Measurements from ENCODE around the gene DAZL. TPM values are rescaled to one million over a fixed set of nuclear protein-coding genes. Genes with fewer than 3 reads are reported as not detected.

DAZL gene
- total and polyA plus RNA-seq, 2 donors (not counting 1 experiment from before 2014, with no cell fraction given) = 0.34 TPM; not detected in 1

DNA sequence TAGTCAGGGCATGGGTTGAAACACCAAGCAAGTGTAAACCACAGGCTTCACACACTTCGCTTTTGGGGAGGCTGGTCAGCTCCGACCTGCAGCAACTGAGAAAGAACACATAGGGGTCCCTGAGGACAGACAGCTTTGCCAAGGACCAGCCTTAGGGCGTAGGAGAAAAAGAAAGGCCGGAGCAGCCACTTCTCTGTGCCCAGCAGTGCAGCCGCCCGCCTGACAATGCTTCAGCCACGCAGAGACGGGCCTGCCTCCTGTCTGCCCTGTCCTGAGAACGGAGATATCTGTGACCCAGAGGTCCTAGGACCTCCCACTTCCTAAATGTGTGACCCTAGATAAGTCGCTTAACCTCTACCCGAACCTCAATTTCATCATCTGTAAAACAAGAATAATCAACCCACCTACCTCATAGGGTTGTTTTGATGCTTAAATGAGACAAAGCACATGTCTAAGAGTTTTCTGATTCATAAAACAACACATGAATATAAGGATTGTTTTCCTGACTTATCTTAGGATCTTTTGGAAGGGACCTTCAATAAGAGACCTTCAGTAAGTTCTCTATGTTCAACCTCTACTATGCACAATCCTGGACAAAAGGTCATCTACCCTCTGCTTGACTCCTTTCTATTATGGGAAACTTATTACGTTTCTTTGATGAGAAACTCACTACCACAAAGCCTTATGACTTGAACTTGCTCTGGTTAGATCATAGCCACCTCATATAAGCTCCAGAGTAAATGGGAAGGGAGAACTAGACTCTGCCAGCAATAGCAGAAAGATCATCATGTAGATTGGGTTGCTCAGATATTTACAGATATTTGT is 58.8 kb downstream of the DAZL start:
- Histone ChIP-seq H3K4me3 (replicated peaks in 1 of 4; ENCODE audit: control extremely low read depth in 1 of 4, insufficient read depth in 1 of 4, low read depth in 3 of 4, low read length in 4 of 4) (no peak overlapping the region), H3K9ac (ENCODE audit: insufficient read depth, low read length) (no peak overlapping the region), H3K4me1 (ENCODE audit: control insufficient read depth, extremely low read depth, insufficient read depth, low read length) (no peaks in the 10 kb centered on the region), H3K79me2 (ENCODE audit: control insufficient read depth, insufficient read depth, low read length) (no peaks in the 10 kb centered on the region), H4K20me1 (ENCODE audit: control insufficient read depth, extremely low read depth, insufficient read depth, low read length) (no peaks in the 10 kb centered on the region), H3K27ac (ENCODE audit: insufficient read depth, low read length) (no peak overlapping the region), H3K27me3 (ENCODE audit: control insufficient read depth, insufficient read depth, low read length) (peaks cover 8% of the 10 kb centered on the region), H3K9me3 (ENCODE audit: control insufficient read depth, insufficient read depth, low read depth, low read length) (no peaks in the 10 kb centered on the region), H2AFZ (ENCODE audit: low read length) (no peak overlapping the region), H3K4me2 (ENCODE audit: extremely low read depth, insufficient read depth, low read length) (no peak overlapping the region), H3K36me3 (ENCODE audit: control insufficient read depth, insufficient read depth, low read length) (no peaks in the 10 kb centered on the region)
- no peak for DNase-seq (ENCODE audit: low read depth in 2 of 2)
- no peak for TF ChIP-seq EZH2 (IDR thresholded peaks at IDR 0.05; ENCODE audit: low read length, missing control alignments)
- TF ChIP-seq, protein P1, sequence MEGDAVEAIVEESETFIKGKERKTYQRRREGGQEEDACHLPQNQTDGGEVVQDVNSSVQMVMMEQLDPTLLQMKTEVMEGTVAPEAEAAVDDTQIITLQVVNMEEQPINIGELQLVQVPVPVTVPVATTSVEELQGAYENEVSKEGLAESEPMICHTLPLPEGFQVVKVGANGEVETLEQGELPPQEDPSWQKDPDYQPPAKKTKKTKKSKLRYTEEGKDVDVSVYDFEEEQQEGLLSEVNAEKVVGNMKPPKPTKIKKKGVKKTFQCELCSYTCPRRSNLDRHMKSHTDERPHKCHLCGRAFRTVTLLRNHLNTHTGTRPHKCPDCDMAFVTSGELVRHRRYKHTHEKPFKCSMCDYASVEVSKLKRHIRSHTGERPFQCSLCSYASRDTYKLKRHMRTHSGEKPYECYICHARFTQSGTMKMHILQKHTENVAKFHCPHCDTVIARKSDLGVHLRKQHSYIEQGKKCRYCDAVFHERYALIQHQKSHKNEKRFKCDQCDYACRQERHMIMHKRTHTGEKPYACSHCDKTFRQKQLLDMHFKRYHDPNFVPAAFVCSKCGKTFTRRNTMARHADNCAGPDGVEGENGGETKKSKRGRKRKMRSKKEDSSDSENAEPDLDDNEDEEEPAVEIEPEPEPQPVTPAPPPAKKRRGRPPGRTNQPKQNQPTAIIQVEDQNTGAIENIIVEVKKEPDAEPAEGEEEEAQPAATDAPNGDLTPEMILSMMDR (conservative IDR thresholded peaks at IDR 0.05 in 1 of 2, IDR thresholded peaks at IDR 0.05 in 1 of 2; ENCODE audit: low read depth in 1 of 2, low read length in 2 of 2) = no peak

DNA sequence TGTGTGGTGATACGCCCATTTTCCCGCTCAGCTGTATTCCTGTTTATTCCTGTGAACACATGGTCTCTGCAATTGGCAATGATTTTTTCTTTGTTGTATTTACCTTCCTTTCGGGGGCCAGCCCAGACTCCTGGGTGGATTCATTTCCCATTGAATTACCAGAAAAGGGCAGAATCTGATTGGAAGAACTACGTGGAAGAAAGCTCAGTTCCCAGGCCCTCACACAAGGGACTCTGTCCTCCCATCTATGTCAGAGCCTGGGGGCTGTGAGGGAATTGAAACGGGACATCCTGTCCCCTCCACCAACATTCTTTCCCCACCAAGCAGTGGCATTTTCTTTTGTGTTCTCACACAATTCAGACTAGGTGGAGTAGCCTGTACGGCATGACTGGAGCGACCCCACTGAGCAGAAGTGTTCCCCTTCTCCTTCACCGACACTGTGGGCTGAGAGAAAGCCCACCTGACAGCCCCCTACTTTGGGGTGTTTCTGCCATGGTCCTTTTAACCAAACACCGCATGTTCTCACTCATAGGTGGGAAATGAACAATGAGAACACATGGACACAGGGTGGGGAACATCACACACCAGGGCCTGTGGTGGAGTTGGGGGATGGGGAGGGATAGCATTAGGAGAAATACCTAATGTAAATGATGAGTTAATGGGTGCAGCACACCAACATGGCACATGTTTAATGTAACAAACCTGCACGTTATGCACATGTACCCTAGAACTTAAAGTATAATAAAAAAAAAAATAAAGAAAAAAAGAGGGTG is 59.6 kb downstream of the DAZL start:
- Histone ChIP-seq H4K20me1 (ENCODE audit: control insufficient read depth, extremely low read depth, insufficient read depth, low read length) (no peaks in the 10 kb centered on the region), H3K79me2 (ENCODE audit: control insufficient read depth, insufficient read depth, low read length) (no peaks in the 10 kb centered on the region), H2AFZ (ENCODE audit: low read length) (no peak overlapping the region), H3K4me1 (ENCODE audit: control insufficient read depth, extremely low read depth, insufficient read depth, low read length) (no peaks in the 10 kb centered on the region), H3K36me3 (ENCODE audit: control insufficient read depth, insufficient read depth, low read length) (no peaks in the 10 kb centered on the region), H3K4me3 (replicated peaks in 1 of 4; ENCODE audit: control extremely low read depth in 1 of 4, insufficient read depth in 1 of 4, low read depth in 3 of 4, low read length in 4 of 4) (no peak overlapping the region), H3K9ac (ENCODE audit: insufficient read depth, low read length) (no peak overlapping the region), H3K4me2 (ENCODE audit: extremely low read depth, insufficient read depth, low read length) (no peak overlapping the region), H3K9me3 (ENCODE audit: control insufficient read depth, insufficient read depth, low read depth, low read length) (no peaks in the 10 kb centered on the region), H3K27me3 (ENCODE audit: control insufficient read depth, insufficient read depth, low read length) (peaks cover 8% of the 10 kb centered on the region), H3K27ac (ENCODE audit: insufficient read depth, low read length) (no peak overlapping the region)
- no peak for DNase-seq (ENCODE audit: low read depth in 2 of 2)
- TF ChIP-seq, protein P1 (conservative IDR thresholded peaks at IDR 0.05 in 1 of 2, IDR thresholded peaks at IDR 0.05 in 1 of 2; ENCODE audit: low read depth in 1 of 2, low read length in 2 of 2) = no peak
- TF ChIP-seq EZH2 (IDR thresholded peaks at IDR 0.05; ENCODE audit: low read length, missing control alignments) = no peak

DNA sequence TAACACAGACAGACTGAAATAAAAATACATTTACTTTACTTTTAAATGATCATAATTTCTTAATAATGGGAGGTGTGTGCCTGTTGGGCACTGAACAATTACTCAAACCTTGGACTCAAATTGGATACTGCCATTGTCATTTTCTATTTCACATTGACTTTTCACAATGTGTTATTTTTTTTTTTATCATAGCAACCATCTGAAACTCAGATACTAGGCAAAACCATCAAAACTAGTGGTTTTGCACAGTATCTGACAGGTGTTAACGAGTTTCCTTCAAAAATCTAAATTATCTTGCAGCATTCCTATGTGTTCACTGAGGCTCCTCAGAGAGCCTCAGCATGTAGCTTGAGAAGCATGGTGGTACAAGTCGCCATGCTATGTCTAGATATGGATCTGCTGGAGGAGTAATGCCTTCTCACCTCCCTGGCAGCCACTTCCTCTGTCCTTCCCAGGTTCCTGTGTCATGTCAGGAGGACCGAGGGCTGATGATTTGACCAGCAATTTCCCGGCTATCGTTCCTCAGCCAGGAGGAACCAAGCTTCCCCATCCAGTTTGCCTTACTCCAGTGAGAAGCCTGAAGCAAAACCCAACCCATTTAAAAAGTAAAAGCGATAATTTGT is 61.9 kb downstream of the DAZL start:
- Histone ChIP-seq H3K27ac (ENCODE audit: insufficient read depth, low read length) (no peak overlapping the region), H3K4me3 (replicated peaks in 1 of 4; ENCODE audit: control extremely low read depth in 1 of 4, insufficient read depth in 1 of 4, low read depth in 3 of 4, low read length in 4 of 4) (no peak overlapping the region), H2AFZ (ENCODE audit: low read length) (no peak overlapping the region), H3K4me2 (ENCODE audit: extremely low read depth, insufficient read depth, low read length) (no peak overlapping the region), H3K79me2 (ENCODE audit: control insufficient read depth, insufficient read depth, low read length) (no peaks in the 10 kb centered on the region), H3K36me3 (ENCODE audit: control insufficient read depth, insufficient read depth, low read length) (no peaks in the 10 kb centered on the region), H3K9me3 (ENCODE audit: control insufficient read depth, insufficient read depth, low read depth, low read length) (no peaks in the 10 kb centered on the region), H3K9ac (ENCODE audit: insufficient read depth, low read length) (no peak overlapping the region), H3K27me3 (ENCODE audit: control insufficient read depth, insufficient read depth, low read length) (peaks cover 18% of the 10 kb centered on the region), H4K20me1 (ENCODE audit: control insufficient read depth, extremely low read depth, insufficient read depth, low read length) (no peaks in the 10 kb centered on the region), H3K4me1 (ENCODE audit: control insufficient read depth, extremely low read depth, insufficient read depth, low read length) (no peaks in the 10 kb centered on the region)
- TF ChIP-seq, protein P1 (conservative IDR thresholded peaks at IDR 0.05 in 1 of 2, IDR thresholded peaks at IDR 0.05 in 1 of 2; ENCODE audit: low read depth in 1 of 2, low read length in 2 of 2) = no peak
- no peak for TF ChIP-seq EZH2 (IDR thresholded peaks at IDR 0.05; ENCODE audit: low read length, missing control alignments)
- DNase-seq (ENCODE audit: low read depth in 2 of 2) = no peak

Measured in fibroblast of lung (primary cell).